COLO668 (cell line): ENCODE results near the gene A1BG.
A peak's percentile ranks its signal among the peaks of the same experiment; 100 is the strongest.
"Not testable (repeated sequence)": the region's sequence is repeated elsewhere in the genome, so short reads cannot be mapped to it uniquely, and the experiment has no call there.

Experiments used
- DNase-seq: peaks from one replicate; lab custom pipeline; 2025; ENCODE audit not compliant: unreplicated experiment; lab: John Stamatoyannopoulos, UW

The A1BG gene

DNA sequence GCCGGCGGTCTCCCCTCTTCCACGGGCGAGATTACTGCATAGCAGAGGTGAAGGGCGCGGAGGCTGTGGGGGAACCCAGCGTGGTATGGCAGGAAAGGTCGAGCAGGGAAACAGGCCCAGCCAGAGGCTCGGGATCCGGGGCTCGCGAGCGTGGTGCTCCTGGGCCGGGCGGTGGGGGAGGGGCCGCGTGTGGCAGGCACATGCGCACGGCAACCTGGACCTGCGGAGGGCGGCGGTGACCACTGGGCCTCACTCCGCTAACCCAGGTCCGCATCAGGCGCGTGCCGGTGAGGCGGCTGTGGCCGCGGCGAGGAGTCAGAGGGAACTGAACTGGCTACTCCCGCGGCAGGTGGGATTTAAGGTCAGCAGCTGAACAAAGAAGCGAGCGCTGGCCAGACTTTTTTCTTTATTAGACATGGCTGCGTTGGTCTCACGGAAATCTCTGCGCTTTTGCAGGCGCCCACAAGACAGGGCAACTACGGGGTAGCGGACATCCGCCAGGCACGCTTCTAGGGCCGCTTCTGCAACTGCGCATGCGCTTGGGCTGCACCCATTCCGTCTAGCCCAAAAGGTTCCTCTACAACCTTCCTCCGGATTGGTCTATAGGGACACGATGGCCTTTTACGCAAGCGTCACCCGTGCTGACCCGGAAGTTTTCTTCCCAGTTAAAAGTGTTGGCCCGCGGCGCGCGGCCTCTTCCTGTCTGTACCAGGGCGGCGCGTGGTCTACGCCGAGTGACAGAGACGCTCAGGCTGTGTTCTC lies 33.5 kb upstream of the A1BG start, which contains the start of gene RPS5:
TSS of gene RPS5 (plus strand) at position 694 of the 762 bp plus-strand sequence. CDS start 869 bp downstream, outside the sequence.
- peak; percentile 97 for DNase-seq

DNA sequence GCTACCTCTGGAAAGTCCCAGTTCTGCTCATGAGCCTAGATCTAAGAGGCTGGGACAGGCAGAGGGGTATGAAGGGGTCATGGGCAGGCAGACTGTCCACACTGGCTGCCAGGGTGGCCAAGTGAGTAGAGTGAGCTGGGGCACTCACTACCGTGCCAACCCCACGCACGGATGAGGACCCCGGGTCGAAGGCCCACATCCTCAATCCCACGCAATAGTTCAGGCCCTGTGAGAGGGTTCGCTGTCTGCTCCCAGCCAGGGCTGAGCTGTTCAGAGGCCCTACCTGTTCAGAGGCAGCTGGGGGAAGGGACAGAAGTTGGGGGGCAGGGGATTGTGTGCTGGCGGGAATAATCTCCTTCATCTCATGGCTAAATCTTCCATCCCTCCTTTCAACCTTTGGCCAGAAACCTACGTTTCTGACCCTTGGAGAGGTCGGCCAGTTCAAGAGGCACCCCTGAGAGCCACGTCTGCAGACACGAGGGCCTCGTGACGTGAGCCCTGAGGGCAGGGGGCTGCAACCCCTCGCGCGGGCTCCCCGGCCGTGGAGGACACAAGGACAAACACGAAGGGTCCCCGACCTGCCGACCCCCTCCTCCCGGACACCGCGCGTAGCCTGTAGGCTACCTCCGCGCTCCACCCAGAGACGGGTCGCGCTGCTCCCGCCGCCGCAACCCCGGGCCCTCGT lies 32.7 kb upstream of the A1BG start:
- DNase-seq, result peak; percentile 42

DNA sequence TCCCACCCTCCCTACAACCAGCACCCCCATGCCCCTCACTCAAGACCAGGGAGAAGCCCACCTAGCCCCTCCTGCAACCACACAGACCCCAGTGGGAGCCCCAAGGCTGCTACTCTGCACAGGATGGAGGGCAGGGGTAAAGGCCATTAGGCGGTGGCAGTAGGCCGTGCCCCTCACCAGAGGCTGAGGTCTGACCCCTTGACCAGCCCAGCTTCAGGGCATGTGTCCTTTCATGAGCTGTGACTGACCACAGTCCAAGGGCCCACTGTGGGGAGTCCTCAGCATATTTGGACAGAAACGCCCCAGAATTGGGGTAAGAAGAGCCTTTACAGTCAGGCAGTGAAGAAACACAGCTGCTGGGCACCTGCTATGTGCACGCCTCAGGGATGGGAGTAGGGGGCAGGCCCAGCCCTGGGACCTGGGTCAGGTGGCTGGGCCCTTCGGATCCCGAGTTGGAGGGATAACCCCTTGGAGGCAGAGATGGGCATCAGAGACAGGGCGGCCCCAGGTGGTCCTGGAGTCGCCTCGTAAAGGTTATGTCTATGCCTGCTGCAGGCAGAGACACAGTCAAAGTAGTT lies 32.1 kb upstream of the A1BG start:
- DNase-seq, result peak; percentile 18

DNA sequence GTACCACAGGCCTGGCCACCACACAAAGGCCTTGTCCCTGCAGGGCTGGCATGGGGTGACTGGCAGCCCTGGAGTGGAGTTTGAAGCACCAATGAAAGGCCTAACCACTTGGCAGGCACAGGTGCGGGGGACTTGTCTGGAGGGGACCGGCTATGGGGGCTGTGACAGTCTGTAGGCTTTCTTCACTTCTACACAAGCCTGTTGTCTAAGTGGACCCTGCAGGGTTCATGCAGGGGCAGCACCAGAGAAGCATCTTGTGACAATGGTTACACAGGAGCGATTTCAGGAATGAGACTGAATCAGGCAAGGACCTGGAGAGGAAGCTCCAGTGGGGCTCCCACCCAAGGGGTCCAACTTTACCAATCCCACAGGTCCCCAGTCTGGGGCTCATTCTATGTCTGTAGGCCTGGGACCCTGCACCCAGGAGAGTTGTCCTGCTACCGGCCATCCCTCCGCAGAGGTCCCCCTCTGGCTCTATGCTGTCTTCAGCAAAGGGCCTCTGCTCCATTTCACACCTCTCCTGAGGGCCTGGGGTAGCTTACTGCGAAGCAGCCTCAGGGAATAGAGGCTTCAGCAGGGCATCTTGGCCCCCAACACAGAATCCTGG lies 29.8 kb upstream of the A1BG start:
- no peak for DNase-seq

DNA sequence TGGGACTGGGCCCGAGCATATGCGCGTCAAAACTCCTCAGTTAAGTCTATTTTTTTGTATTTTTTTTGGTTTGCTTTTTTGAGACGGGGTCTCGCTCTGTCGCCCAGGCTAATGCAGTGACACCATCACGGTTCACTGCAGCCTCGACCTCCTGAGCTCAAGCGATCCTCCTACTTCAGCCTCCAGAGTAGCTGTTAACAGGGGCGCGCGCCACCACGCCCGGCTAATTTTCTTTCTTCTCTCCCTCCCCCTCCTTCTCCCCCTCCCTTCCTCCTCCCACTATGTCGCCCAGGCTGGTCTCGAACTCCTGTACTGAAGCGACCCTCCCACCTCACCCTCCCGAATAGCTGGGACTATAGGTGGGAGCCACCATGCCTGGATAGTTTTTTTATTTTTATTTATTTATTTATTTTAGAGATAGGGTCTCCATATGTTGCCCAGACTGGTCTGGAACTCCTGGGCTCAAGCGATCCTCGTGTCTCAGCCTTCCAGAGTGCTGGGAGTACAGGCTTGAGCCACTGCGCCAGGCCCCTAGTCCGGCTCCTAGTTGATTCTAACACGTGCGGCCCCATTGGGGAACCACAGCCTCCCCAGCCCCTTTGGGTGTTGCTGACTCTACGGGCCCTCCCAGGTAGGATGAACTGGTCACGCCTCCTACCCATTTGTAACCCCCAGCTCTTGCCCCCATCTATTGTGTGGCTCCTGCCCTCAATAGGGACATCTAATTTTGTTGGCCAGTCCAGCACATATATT lies 28.3 kb upstream of the A1BG start:
- DNase-seq, result peak; percentile 43

DNA sequence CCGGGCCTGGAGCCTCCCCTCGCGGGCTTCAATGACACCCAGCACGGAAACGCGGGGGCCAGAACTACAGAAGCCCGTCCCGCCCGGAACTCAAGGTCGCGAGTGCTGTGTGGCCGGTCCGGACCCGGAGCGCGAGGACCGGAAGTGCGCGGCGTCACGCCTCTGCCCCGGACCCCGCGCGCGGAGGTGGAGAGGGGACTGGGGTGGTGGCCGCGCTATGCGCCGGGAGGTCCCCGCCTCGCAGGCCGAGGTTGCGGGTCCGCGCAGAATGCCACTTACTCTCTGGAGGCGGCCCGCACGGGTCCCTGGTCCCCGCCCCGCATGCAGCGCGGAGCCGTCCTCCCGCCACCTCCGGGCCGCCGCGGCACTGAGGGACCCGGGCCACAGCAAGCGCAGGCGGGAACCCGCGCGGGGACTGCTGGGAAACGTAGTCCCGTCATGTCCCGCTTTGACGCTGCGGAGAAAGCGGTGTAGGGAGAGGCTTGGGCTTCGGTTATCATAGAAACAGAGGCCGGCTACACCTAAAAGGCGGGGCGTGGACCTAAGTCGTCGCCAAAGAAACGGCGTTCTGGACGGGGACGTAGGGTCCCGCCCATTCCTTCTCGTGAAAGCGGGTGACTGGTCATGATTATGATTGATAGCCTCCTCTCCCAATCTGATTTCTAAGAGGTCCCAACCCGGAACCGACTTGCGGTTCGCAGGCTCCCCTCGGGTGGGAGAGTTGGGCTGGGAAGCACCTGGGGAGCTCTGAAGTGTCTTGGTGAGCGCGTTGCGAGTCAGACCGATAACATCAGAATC lies 27.6 kb upstream of the A1BG start, which contains the start of gene ZNF837:
TSS of gene ZNF837 (minus strand) at position 369 of the 798 bp plus-strand sequence. CDS start 11,698 bp downstream, outside the sequence.
- DNase-seq, result peak; percentile 97

DNA sequence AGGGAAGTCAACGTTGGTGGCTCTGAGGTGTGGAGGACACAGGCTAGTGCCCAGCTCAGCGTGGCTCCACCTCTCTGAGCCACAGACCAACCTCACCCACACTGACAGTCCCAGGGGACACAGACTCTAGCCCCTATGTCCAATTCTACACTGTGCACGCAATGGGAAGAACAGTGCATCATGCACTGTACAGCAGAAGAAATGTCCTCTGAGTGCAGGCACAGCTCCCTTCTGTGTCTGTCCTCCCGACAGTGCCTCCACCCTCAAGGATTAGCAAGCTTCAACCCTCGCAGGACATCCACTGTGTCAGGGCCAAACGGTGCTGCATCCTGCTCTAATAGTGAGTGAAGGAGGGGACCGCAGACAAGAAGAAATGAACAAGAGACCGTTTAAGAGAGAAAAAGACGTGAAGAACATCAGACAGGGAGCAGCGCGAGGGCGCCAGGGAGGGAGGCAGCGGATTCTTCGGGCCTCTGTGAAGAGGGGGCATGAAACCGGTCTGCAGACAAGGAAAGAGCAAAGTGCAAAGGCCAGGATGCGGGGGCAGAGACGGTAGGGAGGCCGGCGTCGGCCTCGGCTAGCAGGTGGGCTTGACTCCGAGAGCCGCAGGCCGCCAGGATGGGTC lies 26.9 kb upstream of the A1BG start:
- DNase-seq, result no peak

DNA sequence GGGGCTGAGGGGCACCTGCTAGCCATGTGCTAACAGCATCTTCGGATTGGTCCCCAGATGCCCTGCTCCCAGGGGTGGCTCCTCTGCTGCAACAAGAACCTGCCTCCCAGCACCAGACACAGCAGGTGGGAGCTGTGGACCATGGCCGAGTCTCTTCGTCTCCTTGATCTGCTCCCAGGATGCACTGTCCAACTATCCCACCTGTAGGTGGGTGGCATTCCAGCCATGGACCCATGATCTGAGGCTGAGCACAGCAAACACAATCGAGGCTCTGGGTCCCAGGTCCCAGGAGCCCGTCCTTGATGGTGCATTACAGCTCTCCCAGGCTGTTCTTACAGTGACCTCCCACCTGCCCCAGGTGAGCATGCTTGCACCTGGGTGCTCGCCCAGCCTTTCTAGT lies 26.0 kb upstream of the A1BG start:
- DNase-seq, result no peak

DNA sequence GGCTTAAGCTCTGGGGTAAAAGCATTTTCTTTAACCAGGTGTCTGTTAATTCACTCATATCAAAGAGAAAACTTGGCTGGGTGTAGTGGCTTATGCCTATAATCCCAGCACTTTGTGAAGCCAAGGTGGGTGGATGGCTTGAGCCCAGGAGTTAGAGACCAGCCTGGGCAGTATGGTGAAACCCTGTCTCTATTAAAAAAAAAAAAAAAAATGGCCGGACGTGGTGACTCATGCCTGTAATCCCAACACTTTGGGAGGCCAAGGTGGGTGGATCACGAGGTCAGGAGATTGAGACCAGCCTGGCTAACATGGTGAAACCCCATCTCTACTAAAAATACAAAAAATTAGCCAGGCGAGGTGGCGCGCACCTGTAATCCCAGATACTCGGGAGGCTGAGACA lies 23.4 kb upstream of the A1BG start:
- DNase-seq, result not testable (repeated sequence)

DNA sequence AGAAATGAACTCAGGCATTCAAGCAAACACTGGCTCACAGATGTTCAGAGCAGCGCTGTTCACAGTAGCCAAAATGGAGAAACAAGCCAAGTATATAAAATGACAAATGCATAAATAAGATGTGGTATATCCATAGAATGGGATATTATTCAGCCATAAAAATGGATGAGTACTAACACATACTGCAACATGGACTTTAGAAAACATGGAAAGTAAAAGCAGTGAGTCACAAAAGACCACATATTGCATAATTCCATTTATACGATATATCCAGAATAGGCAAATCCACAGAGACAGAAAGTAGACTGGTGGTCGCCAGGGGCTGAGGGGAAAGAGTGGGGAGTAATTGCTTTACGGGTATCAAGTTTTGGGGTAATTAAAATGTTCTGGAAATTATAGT lies 20.9 kb upstream of the A1BG start:
- no peak for DNase-seq

DNA sequence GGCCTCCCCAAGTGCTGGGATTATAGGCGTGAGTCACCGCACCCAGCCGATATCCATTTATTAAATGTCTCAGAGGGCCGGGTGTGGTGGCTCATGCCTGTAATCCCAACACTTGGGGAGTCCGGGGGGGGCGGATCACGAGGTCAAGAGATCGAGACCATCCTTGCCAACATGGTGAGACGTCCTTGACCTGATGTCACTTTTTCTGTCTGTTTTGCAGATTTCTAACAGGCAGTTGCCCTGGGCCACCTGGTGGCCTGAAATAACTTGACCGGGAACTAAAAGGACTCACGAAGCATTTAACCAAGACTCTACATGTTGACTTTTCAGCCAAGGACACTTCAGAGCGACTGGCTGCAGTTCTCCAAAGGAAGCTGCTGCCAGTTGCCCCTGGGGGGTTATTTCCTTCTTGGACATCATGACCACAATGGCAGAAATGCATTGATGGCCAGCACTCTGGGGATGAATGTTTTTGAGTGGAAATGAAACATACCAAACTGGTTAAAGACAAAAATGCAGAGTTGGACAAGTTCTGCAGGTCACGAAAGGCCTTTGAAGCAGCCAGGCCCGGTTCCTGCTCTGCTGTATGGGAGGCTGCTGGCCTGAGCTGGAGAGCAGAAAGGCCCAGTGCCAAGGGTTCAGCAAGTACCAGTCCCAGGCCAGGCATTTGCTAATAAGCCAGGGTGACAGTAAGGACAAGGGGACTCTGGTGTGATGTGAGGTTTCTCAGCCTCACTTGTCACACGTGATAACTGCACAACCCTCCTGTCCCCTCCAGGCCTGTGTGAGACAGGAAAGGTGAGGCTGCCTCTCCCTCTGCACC lies 19.2 kb upstream of the A1BG start:
- DNase-seq, result no peak

DNA sequence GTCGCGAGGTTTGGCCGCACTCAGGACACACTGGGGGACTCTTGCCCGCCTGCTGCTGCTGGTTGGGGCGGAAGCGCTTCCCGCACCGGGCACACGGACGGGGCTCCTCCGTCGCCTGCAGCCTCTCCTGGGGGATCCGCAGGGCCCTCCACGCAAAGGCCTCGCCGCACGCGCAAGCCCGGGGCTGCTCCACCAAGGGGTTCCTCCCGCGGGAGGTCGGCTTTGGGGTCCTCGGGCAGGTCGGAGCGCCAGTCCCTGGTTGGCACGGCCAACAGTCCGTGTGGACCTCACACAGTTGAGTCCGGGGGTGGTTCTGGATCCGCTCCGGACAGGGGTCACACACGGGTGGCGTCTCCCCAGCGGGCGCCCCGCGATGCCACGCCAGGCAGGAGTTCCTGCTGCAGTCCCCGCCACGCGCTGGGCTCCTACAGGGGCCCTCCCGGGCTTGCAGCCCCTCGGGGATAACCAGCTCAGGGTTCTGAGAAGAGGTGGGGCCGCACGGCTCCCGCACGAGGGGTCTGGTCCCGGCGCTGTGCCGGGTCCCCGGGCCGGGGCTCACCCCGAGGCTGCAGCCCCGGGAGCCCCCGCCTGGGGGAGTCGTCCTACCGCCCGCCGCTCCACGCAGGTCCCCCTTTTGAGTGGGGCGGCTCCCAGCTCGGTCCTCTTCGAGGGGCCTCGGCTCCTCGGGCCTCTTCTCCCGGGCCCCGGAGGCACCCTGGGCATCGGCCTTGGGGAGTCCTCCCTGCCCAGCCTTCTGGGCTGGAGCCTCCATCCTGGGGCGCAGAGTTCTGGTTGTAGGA lies 15.5 kb upstream of the A1BG start:
- no peak for DNase-seq

DNA sequence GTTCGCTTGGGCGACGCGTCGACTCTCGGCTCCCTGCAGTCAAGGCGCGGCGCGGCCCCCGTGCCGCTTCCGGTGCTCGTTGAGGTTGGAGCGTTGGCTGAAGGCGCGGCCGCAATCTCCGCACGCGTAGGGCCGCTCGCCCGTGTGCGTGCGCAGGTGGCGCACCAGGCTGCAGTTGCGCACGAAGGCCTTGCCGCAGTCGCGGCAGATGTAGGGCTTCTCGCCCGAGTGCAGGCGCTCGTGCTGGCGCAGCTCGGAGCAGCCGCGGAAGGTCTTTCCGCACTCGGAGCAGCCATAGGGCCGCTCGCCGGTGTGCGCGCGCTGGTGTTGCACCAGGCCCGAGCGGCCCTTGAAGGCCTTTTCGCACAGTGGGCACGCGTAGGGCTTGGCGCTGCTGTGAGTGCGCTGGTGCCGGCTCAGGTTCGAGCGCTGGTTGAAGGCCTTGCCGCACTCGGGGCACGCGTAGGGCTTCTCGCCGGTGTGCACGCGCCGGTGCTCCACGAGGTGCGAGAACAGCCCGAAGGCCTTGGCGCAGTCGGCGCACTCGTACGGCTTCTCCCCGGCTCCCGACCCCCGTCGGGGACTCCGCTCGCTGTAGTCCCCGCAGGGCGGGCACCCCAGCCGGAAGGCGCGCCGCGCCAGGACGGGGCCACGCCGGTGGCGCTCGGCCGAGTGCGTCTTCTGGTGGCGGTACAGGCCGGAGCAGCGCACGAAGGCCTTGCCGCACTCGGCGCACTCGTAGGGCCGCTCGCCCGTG lies 14.6 kb upstream of the A1BG start:
- DNase-seq, result no peak

DNA sequence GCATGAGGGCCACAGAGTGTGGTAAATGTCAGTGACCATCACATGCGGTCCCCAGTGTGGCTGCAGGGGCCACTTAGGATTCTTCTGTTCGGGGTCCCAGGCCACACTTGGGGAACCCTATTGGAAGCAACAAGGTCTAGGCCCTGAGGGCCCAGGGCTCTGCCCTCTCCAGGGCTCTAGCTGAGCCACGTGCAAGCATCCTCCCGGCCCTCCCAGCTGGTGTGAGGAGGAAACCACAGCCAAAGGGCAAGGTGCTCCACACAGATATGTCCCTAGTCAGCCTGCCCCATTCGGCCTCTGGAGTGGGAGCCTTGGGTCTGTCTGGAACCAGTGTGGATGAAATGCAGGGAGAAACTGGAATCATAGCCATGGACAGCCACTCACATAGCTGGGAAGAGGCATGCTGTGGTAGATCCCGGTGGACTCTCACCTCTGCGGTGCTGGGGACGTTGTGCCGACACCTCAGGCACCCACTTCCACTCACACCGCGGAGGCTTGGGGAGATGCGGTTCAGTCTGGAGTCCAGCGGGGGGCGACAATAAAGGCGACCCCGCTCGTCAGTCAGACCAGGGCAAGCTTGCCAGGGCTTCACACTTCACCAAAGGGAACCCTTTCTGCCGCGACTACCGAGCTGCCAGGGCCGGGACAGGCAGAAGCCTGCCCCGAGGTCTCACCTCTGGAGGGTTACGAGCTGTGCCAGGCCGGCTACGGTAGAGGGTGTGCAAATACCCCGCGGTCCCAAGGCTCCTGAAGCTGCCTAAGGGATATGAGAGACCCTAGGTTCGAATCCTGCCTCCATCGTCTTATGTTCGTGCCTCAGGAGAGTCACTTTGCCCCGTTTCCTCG lies 13.5 kb upstream of the A1BG start:
- no peak for DNase-seq

DNA sequence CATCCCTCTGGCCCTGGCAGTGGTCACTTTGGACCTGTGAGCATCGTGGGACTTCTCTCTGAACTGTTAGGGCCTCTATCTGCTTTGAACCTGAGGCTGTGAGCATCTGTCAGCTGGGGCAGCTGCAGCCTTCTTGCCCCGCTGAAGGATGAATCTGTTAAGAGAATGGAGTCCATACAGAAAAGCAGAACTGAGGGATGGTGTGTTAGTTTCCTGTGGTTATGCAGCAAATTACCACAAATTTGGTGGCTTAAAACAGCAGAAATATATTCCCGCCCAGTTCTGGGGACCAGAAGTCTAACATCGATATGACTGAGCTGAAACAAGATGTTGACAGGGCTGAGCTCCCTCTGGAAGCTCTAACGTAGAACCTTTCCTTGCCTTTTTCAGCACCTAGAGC lies 10.9 kb upstream of the A1BG start:
- no peak for DNase-seq

DNA sequence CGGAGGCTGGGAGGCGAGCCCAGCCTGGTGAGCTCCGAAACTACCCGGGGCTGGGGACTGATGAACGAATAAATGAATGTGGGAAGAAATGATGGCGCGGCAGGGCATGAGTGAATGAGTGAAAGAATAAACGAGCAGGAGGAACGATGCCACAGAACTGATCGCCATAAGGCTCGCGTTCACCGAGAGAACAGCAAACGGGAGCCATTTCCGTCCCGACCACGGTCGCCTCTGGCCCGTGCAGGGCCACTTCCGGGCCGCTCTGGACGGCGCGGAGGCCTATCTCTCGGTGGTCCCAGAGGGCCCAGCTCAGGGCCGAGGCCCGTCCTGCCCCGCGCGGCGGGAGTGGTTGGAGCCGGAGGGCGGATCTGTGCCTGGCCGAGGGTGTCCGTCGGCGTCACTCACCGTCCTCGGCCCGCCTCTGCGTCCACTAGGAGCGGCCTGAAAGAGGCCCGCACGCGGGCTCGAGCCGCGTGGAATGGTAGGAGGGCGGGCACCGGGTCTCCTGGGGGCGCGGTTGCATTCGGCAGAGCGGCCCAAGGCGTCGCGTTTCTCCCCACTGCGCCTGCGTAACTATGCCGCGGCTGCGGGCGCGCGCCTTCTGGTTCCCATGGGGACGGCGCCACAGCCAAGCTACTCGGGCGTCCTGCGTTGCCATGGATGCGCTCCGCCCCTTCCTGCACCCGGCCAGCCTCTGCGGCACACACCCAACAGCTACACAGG lies 9.1 kb upstream of the A1BG start, which contains the start of gene ZNF497:
TSS of gene ZNF497 (minus strand) at position 480 of the 723 bp plus-strand sequence. CDS start 5,116 bp downstream, outside the sequence.
- DNase-seq, result peak; percentile 97
